Stimulated activated CD4-positive, alpha-beta T cell treated with anti-CD3 and anti-CD28 coated beads, Interleukin-1b, Interleukin-23, amount 100 ng/mL, for 1 hour (primary cell): Measurements from ENCODE around the gene CACNA1B.
"Not testable (repeated sequence)": the region's sequence is repeated elsewhere in the genome, so short reads cannot be mapped to it uniquely, and the experiment has no call there.

ENCODE experiments used
- DNase-seq, 2 donors: peaks; one replicate each; pipeline ENCODE4 v3.0.0-alpha.2; 2020; ENCODE audit warnings: low read depth in 2 of 2

The CACNA1B gene

DNA sequence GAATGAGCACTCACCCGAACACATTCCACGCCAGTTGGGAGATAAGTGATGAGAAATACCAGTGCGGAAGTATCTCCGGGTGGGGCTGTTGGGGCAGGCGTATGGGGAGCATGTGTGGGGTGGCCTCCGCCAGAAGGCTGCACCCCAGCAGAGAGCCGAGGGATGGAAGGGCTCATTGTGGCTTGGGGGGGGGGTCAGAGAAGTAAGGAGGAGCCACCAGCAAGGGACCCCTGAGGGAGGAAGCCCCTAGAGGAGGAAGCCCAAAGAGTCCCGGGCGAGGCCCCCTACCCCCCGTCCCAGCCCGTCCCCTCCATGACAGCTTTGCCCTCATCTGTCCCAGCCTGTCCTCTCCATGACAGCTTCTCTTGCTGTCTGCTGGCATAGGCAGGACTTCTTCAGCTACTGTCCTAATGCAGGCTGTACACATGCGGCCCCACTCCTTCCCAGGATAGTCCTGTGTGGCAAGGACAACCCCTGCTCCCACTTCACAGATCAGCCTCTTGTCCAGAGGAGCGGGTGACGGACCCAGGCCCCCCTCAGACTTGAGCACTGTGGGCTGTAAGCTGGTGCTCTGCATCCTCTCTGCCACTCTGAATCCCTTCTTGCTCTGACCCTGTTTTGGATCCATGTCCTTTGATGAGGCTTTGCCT, 239.6 kb downstream of the CACNA1B start:
- no peak for DNase-seq

- DNase-seq = no peak
These were observed 240.3 kb downstream of the CACNA1B start for GRCh38 chr9:138117836-138118235.

- no peak for DNase-seq
These were observed 241.1 kb downstream of the CACNA1B start for GRCh38 chr9:138118601-138119071.

DNA sequence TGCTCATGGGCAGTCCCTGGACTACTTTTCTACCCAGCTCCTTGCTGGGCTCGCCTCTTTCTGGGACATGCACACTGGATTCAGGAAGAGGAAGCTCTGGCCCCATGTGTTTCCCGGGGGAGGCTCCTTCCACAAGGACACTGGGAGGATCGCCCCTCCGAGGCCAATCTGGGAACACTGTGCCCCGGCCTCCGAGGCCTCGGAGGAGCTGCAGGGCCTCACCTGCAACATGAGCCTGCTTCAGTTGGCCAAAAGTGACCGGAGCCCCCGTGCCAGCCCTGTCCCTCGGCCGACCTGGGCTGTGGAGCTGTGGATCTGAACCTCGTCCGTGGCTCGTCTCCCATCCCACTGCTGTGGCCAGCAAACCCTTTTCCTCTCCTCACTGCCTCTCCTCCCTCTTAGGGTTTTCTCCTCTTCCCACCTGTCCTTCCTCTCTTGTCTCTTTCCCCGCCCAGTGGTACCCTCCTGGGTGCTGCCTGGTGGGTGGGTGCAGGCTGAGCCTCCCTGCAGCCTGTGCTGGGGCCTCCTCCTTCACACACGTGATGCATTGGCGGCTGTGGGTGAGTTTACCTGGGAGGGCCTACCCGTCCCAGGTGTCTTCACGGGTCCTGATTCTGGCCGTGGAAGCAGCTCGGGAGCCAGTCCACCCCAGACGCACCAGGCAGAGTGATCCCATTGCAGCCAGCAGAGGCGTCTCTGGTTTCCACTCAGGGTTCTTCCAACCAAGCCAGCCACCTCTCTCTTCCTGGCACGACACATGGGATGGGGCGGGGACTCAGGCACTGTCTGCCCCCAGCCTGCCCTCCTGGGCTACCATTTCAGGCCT, 241.8 kb downstream of the CACNA1B start:
- DNase-seq = no peak

GRCh38 chr9:138120072-138120471, 242.5 kb downstream of the CACNA1B start:
- no peak for DNase-seq

DNA sequence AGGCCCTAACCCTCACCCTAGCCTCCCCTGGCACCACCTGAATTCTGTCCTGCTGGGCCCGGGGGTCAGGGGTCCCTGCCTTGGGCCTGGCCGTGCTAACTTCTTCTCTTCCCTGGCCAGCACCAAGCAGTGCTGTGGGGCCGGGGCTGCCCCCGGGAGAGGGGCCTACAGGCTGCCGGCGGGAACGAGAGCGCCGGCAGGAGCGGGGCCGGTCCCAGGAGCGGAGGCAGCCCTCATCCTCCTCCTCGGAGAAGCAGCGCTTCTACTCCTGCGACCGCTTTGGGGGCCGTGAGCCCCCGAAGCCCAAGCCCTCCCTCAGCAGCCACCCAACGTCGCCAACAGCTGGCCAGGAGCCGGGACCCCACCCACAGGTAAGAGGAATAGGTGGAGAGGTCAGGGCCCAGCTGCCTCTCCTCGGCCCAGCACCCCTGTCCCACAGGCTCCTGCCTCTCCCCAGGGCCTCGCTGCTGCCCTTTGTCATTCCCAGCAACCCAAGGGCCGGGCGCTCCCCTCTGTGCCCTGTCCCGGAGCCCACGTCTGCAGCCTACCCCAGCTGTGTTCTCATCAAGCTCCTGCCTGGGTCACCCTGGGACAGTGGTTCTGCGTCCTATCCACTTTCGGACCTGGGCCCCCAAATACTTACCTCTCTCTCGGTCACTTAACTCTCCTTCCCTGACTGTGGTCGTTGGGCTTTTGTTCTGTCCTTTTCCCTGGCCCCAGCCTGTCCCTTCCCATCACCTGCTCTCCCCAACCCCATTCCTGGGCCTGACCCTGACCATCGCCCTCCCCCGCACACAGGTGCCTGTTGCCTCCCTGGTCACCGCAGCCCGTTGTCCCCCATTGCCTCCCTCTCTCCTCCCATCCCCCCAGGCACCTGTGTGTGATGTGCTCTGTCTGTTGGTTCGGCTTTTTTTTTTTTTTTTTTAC, 243.2 kb downstream of the CACNA1B start:
- DNase-seq = no peak

GRCh38 chr9:138121438-138122050, 244.0 kb downstream of the CACNA1B start:
- DNase-seq = no peak

- DNase-seq = no peak
These were observed 244.6 kb downstream of the CACNA1B start for GRCh38 chr9:138122201-138122600.

DNA sequence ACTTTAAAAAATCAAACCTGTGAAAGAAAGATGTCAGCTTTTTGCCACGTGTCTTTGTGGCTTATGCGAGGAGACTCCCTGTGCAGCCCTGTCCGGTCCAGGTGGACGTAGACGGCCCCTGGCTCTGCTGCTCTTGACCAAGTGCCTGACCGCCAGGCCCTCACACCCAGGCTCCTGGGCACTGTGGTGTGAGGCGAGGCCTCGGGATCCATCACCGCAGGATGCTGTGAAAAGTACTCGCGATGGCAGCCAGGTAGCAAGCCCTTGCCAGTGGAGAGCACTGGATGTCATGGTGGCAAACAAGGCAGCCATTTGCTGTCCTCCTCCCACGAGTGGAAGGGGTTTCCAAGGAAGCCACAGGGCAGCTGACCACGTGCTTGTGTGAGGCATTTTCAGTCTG, 245.1 kb downstream of the CACNA1B start:
- DNase-seq = no peak

DNA sequence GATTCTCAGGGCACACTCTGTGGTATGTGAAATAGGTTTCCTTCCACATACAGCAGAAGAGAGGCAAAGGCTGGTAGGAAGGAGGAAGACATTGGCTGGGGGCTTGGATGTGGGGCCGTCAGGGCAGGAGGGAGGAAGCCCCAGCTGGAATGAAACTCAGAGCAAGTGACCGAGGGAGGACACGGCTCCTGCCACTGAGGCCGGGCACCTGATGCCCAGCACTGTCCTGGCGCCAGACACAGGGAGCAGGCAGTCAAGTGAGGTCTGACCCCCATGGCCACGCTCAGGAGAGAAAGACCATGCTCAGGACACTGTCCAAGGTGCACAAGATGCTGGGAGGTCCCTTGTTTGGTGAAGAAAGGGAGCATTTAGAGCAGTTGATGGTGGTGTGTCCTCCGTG, 245.5 kb downstream of the CACNA1B start:
- no peak for DNase-seq

DNA sequence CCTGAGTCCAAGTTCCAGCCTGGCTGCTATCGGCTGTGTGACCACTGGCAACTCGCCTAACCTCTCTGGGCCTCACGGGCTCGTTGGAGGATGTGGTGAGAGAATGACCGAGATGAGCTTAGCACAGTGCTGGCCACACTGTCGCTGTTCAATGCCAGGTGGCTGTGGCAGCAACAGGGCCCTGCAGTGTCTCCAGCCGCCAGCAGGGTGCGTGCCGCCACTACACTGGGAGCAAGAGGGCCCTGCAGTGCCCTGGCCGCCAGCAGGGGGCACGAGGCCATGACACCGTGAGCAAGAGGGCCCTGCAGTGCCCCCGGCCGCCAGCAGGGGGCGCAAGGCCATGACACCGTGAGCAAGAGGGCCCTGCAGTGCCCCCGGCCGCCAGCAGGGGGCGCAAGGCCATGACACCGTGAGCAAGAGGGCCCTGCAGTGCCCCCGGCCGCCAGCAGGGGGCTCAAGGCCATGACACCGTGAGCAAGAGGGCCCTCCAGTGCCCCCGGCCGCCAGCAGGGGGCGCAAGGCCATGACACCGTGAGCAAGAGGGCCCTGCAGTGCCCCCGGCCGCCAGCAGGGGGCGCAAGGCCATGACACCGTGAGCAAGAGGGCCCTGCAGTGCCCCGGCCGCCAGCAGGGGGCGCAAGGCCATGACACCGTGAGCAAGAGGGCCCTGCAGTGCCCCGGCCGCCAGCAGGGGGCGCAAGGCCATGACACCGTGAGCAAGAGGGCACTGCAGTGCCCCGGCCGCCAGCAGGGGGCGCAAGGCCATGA, 248.7 kb downstream of the CACNA1B start:
- DNase-seq = not testable (repeated sequence)

DNA sequence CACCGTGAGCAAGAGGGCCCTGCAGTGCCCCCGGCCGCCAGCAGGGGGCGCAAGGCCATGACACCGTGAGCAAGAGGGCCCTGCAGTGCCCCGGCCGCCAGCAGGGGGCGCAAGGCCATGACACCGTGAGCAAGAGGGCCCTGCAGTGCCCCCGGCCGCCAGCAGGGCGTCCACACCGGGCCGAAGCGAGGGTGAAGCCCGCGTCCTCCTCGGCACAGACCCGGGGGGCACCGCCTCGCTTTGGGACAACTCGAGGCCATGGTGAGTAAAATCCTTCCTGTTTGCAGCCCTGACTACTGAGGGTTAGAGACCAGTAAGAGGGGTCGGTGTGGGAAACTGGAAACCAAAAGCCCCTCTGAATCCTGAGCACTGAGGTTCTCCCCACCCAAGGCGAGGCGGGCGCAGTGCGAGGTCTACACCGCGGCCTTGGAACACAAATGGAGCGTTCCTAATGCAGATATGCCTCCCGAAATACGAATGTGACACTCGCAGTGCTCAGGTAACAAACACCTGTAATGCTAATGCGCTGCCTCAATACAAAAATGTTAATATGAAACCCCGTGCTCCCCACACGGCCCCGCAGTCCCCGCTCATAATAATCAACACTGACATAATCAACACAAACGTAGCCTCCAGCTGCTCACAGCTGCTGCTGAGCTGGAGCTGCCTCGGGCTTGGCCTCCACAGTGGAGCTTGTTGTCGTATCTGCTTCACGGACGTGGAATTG, 249.4 kb downstream of the CACNA1B start:
- not testable (repeated sequence) for DNase-seq

- DNase-seq = not testable (repeated sequence)
These were observed 250.4 kb downstream of the CACNA1B start for GRCh38 chr9:138128027-138128426.

DNA sequence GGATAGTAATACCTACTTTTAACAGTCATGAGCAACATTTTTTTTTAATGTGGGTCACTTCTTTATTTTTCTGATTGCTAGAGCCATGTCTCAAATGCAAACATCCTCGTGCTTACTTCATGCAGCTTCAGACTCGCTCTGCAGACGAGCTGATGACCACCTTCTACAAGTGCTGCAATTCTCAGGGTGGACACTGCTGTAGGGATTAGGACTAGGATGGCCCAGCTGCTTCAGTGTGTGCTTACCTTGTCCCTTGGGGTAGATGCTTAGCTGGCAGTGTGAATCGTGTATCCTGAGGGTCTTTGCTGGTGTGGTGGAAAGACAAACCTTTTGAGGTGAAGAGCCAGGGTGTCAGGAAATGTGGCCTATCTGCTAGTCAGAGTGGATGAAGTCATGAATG, 251.7 kb downstream of the CACNA1B start:
- not testable (repeated sequence) for DNase-seq

- DNase-seq = not testable (repeated sequence)
These were observed 255.5 kb downstream of the CACNA1B start for GRCh38 chr9:138132946-138133705.

DNA sequence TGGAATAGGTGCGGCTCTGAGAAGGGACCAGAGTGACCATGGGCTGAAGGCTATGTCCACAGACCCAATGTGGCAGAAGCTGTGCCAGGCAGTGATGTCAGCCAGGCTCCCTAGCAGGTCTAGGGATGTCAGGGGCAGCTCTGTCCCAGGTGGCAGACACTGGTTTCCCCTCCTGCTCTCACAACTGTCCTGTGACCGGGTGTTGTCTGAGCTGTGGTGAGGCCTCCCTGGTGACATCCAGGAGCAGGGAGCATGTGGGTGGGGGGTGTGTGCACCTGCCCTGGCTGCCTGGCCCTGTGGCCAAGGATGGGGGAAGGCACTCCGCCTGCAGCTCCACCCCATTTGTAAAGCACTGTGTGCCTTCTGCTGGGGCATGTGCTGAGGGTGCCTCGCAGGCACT, 257.0 kb downstream of the CACNA1B start:
- DNase-seq = not testable (repeated sequence)

GRCh38 chr9:138139096-138139495, 261.5 kb downstream of the CACNA1B start:
- not testable (repeated sequence) for DNase-seq

GRCh38 chr9:138140980-138141379, 263.4 kb downstream of the CACNA1B start:
- DNase-seq = not testable (repeated sequence)

DNA sequence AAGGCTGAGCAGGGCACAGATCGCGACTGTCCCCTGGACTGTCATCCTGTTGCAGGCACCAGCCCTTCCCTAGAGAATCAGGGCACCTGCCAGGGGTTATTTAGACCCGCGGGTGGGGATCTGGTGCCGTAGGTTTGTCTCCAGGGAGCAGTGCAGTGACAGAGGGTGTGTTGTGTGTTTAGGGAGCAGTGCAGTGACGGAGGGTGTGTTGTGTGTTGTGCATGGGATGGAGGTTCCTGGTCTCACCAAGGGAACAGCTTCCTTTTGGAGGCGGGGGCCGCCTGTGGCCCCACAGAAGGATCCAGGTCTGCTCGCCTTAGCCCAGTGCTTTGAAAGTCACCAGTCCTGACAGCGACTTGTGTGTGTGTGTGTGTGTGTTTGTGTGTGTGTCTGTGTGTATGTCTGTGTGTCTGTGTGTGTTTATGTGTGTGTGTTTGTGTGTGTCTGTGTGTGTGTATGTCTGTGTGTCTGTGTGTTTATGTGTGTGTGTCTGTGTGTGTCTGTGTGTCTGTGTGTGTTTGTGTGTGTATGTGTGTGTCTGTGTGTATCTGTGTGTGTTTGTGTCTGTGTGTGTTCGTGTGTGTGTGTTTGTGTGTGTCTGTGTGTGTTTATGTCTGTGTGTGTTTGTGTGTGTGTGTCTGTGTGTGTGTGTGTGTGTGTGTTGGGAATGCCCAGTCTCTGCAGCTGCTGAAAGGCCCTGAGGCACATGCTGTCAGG, 265.1 kb downstream of the CACNA1B start:
- not testable (repeated sequence) for DNase-seq
